Measurements from ENCODE around the gene DSC1.

DSC1 gene, protein sequence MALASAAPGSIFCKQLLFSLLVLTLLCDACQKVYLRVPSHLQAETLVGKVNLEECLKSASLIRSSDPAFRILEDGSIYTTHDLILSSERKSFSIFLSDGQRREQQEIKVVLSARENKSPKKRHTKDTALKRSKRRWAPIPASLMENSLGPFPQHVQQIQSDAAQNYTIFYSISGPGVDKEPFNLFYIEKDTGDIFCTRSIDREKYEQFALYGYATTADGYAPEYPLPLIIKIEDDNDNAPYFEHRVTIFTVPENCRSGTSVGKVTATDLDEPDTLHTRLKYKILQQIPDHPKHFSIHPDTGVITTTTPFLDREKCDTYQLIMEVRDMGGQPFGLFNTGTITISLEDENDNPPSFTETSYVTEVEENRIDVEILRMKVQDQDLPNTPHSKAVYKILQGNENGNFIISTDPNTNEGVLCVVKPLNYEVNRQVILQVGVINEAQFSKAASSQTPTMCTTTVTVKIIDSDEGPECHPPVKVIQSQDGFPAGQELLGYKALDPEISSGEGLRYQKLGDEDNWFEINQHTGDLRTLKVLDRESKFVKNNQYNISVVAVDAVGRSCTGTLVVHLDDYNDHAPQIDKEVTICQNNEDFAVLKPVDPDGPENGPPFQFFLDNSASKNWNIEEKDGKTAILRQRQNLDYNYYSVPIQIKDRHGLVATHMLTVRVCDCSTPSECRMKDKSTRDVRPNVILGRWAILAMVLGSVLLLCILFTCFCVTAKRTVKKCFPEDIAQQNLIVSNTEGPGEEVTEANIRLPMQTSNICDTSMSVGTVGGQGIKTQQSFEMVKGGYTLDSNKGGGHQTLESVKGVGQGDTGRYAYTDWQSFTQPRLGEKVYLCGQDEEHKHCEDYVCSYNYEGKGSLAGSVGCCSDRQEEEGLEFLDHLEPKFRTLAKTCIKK

DNA sequence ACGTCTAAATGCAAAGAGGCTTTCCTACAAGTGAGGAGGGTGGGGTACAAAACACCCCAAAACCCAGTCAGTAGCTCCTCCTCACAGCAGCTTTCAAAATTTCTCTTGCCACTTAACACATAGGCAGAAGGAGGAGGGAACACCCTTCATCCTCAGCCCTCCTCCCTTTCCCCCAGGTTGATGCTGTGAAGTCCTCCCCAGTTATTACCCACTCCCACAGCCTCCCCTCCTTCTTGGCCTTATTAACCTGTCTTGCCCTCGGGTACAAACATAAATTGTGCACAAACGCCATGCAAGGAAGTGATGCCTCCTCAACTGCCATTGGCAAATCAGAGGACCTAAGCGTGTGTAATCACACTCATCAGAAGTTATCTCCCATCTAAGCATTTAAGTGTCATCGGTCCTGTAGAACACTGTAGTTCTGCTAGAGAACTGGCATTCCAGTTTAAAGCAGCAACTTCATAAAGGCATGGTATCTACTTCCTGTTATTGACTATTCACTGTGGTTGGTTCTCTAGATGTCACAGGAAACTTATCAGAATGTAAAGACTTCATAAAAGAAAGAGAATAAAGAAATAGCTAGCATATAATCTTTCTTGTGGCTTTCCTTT, at the start of gene DSC1:
TSS of gene DSC1 (minus strand) at position 32 of the 611 bp plus-strand sequence. CDS start 262 bp downstream, outside the sequence.
- DNase-seq (ENCODE audit: low read depth, low spot score): no peak
- peak within 1 kb of the TSS; percentile 75 for H3K27ac ChIP-seq

DNA sequence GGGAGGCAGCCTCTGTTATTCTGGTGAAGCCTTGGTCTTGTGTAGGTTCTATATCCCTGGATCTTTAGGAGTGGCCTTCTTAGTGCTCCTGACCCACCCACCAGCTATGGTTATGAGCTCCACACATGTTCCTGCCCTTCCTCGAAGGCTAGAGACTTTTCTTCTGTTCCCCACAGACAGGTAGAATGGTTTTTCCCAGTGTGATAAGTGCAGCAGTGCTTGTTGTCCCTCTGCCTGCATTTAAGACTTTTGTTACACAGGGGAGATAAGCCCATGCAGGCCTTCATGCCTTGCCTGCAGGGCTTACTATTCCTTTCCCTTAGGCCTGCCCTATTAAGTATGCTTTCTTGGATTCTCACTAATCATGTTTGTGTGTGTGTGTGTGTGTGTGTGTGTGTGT, 48.4 kb upstream of the DSC1 start:
- no peak for DNase-seq (ENCODE audit: low read depth, low spot score)
- H3K27ac ChIP-seq: no peak overlapping the region

DNA sequence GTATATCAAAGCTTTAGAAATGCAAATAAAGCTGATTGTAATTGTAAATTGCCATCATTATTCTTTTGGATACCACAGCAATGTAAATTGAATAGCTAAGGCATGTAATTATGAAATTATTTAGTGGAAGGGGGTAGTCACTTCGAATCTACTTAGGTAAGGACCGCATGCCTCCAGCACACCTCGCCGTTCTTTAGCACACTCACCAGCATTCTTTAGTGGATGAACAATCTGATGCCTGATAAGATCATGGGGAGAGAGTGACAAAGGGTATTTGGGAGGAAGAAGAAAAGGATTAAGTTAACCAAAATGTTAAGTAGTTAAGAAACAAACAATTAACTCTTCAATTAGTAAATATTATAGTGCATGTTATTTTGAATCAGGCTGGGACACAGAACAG, 46.4 kb upstream of the DSC1 start:
- DNase-seq (ENCODE audit: low read depth, low spot score): no peak
- no peak overlapping the region for H3K27ac ChIP-seq

DNA sequence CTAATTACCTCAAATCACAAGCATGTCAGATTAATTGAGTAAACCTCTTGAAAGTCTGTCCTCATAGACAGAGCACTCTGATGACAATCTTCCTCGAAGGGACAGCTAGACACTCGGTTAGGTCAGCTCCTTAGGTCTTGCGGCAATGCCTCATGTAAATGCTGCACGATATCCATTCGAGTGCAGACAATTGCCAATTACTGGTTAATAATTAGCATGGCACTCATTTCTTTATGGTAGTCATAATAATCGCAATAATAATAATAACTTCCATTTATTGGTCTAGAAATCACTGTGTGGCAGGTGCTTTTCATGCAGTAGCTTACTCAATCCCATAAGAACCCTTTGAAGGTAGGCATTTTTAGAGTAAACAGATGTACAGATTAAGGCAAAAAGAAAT, 44.7 kb upstream of the DSC1 start:
- no peak for DNase-seq (ENCODE audit: low read depth, low spot score)
- peak overlapping the region; percentile 84 for H3K27ac ChIP-seq

DNA sequence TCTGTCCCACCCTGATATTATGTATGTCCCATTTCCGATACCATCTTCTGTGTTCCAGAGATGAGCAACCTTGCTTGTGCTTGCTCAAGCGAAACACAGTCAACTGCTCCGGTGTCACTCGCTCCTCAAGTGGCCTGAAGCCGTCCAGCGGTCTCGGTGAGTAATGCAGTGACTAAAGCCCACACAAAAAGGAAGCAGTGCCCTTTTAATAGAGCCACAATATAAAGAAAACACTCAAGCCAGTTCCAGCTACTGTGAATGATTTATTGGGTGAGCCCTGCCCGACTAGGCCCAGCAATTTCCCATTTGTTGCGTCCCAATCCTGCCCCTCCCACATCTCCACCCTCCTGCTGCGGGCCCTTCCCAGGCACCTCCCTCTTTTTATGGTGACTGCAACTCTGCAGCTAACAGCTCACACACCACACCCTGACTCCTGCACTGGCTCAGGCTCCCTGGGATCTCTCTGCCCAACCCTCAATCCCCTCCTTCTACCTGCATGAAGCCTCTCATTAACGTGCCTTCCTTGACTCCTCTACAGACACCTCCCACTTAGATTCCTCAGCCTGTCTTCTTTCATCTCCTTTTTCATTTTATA, 44.2 kb upstream of the DSC1 start:
- peak; percentile 94 for DNase-seq (ENCODE audit: low read depth, low spot score)
- H3K27ac ChIP-seq: peak overlapping the region; percentile 84

DNA sequence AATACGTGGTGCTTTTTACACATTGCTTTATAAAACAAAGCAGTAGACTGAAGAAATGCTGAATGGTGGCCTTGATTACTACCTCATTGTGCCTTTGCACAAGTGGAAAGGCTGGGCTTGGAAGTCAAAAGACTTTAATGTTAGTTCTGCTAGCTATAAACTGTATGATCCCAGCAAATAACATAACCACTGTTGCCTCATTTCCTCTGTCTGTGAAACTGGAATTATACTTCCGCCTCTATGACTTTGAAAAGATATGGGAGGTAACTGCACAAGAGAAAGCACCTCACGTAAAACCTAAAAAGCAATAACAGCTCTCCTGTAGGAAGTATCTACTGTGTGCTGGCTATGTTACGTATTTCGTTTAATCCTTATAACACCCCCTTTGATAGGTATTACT, 43.4 kb upstream of the DSC1 start:
- peak overlapping the region; percentile 84 for H3K27ac ChIP-seq
- no peak for DNase-seq (ENCODE audit: low read depth, low spot score)

DNA sequence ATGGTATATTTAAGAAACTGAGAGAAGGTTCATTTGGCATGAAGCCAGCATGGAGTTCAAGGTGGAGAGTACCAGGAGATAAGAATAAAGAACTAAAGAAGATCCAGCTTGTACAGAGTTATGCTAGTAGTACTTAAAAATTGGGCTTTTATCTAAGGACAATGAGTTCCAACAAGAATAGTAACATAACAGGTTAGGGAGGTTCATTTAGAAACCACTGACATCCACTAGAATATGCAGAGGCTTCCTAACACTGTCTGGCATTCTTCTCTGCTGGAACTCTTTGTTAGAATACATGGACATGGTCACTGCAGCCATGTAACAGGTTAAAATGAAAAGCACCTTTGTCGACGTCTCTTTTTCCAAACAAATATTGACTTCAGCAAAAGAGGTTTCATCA, 42.6 kb upstream of the DSC1 start:
- peak overlapping the region; percentile 84 for H3K27ac ChIP-seq
- no peak for DNase-seq (ENCODE audit: low read depth, low spot score)

DNA sequence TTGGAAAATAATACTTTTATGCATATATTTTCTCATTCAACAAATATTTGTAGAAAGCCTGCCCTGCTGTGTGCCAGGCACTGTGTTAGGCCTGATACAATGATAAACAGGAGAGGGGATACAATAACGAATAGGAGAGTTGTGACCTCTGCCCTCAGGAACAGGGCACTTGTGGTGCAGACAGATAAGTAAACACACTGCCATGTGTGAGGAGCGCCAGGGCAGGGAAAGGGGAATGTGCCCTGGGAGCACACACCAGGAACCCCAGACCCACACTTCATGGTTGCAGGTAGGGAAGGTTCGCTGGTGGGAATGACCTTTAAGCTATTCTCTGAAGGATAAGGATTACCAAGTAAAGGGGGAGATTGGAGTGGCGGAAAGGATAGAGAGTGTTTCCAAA, 42.2 kb upstream of the DSC1 start:
- DNase-seq (ENCODE audit: low read depth, low spot score): no peak
- peak overlapping the region; percentile 84 for H3K27ac ChIP-seq

DNA sequence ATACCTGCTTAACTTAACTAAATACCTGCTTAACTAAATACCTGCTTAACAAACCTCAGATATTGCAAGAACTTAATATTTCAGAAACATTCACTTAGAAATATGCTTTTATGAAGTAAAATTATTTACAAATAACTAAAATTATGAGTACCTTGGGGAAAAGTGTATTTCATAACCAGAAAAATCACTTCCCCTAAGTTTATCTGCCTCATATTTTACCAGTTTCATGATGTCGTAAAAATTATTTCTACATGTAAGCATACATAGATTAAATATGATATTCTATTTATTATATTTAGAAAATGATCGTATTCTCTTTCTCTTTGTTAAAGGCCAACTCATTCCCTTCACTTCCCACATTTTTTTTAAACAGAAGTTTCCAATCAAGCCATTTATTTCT, 41.5 kb upstream of the DSC1 start:
- H3K27ac ChIP-seq: peak overlapping the region; percentile 2
- no peak for DNase-seq (ENCODE audit: low read depth, low spot score)

DNA sequence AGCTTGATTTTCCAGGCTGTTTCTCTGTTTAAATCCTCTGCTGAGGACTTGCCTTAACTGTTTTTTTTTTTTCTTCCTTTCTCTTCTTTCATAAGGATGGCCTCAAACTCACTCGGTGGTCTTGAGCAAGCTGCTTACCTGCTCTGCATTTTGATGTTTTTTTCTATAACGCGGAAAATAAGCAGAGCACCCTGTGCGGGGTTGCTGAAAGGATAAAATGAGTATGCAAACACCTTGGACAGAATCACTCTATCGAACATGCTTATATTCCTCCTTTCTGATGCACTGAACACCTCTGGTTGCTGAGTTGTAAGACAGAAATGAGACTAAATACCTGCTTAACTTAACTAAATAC, 41.1 kb upstream of the DSC1 start:
- DNase-seq (ENCODE audit: low read depth, low spot score): no peak
- H3K27ac ChIP-seq: peak overlapping the region; percentile 2

DNA sequence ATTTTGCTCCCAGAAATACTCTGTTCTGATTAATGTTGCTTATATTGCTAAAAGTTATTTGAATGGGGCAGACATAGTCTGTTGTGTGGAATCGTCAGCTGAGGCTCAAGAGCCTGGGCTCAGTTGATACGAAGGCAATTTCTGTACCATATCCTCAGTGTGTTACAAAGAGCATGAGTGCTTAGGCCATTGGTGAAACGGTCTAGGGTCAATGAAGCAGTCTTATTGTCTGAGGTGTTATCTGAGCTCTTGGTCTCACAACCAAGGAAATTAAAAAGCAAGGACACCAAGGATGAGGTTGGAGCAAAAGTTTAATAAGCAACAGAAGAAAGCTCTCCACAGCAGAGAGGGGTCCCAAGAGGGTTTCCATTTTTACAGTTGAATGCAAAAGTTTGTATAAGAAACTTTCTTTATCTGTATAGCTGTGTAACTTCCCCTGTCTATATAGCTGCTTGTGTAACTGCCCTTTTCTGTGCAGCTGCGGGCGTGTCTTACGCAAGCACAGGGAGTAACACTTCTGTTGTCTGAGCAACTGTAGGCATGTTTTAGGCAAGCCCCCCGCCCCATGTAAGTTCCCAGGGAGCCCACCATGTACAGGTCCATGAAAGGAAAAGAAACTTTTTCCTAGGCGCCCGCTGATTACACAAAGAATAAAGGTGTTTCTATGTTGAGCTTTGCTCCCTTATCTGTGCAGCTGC, 40.6 kb upstream of the DSC1 start:
- peak overlapping the region; percentile 2 for H3K27ac ChIP-seq
- no peak for DNase-seq (ENCODE audit: low read depth, low spot score)

DNA sequence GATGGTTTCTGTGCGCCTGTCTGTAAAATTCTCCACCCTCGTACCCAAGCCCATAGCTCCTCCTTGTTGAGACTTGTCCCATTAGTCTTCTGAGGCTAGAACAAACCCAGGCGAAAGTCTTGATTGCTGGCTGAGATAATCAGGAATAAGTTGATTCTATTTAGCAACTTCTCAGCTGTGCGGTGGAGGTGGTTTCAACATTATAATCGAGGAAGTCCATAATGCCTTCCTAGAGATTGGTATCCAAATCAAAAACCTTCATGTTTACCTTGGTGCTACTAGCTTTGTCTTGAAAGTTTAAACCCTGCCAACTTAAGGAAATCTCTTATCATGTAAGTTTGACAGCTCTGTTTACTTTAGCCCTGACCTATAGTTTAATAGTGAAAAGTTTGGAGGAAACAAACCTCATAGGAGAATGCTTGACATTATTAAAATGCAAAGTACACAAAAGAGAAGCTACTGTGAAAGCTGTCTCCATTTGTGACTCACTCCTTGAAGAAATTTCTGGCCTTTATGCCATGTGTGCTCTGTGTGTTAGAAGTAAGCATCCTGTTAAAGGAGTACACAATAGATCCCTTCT, 36.6 kb upstream of the DSC1 start:
- peak overlapping the region; percentile 82 for H3K27ac ChIP-seq
- DNase-seq (ENCODE audit: low read depth, low spot score): peak; percentile 84

DNA sequence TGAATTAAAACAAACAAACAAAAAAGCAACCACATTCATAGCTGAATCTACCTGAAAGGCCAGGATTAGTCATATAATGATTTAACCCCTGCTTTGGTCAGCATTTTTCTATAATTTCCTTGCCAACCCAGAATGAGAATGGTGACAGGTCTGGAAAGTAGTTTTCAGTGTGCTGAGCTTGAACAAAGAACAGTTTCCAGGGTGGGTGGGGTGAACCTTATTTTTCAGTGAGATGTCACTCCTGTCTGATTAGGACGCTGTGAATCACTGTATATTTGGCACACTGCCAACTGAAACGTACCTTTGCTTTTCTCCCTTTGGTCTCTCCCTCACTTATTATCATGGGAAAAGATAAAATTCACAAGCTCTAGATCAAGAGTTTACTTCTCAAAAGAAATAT, 35.0 kb upstream of the DSC1 start:
- H3K27ac ChIP-seq: peak overlapping the region; percentile 82
- peak; percentile 89 for DNase-seq (ENCODE audit: low read depth, low spot score)

DNA sequence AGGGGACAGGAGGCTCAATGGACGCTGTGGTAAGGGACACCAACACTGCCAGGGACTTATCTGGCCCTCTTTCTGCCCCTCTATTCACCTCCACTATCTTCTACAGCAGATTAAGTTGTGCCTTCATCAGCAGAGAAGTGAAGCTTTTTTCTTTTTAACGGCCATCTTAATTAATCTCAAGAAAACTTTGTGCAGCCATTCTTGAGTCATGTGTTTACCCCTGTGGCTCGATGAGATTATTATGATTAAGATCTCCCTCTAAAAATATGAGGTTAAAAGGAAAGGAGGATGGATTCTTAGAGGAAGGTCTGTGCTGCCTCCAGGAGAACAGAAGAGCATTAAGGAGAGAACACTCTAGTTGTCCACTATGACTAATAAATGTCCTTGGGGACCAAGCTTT, 32.4 kb upstream of the DSC1 start:
- no peak for DNase-seq (ENCODE audit: low read depth, low spot score)
- H3K27ac ChIP-seq: no peak overlapping the region

DNA sequence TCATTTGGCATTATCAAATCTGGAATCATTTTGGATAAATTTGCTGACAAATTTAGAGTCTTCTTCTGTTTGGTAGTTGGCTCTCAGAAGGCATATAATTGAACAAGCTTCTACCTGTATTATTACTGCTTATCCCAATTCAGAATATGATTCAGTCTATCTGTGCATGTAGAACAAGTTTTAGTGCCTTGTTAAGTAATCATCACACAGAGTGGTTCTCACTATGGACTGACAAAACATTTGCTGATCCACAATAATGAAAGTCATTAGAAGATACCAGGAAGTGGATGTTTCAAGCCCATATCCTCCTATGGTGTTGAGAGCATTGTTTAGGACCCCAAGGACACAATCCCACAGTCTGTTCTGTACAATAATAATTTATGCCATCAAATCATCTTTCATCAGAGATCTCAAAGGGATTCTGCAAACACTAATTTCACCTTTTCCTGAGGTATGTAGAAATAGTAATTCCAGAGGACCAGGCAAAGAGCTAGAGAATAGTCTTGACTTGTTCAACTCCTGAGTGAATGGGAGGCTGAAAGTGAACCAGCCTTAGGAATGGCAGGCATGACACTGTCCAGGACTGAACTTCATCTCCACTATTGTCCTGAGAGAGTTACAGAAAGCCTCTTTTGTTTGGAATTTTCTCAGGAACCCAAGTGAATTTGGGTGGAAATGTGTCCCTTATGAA, 29.6 kb upstream of the DSC1 start:
- H3K27ac ChIP-seq: peak overlapping the region; percentile 65
- peak; percentile 54 for DNase-seq (ENCODE audit: low read depth, low spot score)

DNA sequence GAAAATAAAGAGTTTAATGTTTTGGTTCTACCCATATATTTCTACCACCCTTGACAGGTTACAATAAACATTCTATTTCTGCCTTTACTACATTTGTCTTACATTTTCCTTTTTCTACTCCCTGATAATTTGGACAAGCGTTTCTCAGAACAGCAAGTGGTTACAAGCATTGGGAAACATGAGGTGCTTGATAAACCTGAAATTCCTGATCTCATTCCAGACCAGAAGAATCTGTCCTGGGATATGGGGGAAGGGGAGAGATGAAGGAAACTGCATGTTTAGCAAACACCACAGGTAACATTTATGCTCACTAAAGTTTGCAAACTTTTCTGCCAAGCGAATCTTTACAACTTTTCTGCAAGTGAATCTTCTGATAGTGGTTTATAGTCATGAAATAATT, 28.3 kb upstream of the DSC1 start:
- H3K27ac ChIP-seq: peak overlapping the region; percentile 65
- no peak for DNase-seq (ENCODE audit: low read depth, low spot score)

DNA sequence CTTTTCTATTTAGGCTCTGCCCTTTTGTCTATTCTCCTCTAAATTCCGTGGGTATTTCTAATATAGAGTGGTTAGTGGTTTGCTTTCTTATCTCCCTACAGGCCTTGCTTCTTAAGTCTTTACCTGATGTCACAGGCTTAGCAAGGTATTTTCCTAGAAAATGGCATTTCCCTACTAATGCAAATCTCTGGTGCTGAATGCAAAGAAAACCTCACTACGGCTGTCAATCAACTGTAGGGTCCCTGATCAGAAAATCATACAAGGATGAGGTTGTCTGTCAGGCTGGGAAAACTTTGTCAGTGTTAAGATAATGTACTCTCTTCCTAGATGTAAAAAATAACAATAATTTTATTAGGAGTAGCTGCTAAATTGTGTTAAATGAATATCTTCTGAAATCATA, 27.1 kb upstream of the DSC1 start:
- no peak overlapping the region for H3K27ac ChIP-seq
- no peak for DNase-seq (ENCODE audit: low read depth, low spot score)

DNA sequence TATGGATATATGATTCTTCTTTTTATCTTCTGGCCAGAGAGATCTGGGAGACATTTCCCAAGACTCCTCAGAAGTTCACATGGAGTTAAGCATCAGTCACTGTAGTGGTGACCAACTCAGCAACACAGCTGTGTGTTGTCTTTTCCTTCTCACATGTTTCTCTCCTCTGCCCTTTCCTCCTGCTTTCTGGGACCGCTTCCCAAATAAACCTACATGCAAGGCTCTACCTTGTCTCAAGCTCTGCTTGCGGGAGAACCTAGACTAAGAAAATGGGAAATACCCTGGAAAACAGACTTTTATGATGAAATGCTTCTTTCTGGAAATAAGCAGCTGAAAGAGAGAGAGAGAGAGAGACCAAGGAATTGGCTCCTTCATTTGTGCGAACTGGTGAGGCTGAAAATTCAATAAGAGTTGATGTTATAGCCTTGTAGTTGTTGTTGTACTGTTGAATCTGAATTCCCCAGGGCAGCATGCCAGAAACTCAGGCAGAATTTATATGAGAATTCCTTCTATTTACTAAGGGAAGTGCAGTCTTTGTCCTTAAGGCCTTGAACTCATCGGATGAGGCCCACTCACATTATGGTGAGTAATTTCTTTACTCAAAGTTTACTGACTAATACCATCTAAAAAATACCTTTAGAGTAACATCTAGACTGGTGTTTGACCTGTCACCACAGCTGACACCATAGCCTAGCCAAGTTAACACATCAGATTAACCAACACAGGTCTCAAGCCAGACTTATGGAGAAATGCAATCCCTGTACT, 22.7 kb upstream of the DSC1 start:
- DNase-seq (ENCODE audit: low read depth, low spot score): peak; percentile 80
- peak overlapping the region; percentile 53 for H3K27ac ChIP-seq
